ENCODE data around the gene TSEN54.

TSEN54 gene

DNA sequence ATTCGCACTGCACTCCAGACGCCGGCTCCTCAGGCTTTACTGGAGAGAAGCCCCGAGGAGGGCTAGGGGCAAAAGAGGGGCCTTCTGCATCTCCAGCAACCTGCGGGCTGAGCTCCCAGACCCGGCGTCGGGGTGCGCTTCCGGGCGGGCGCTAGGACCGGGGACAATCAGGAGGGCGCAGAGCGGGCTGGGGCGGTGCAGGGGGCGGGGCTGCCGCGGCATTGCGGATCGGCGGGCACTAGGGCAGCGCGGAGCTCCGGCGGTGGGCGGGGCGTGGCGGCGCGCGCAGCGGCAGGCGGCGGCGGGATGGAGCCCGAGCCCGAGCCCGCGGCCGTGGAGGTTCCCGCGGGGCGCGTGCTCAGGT is at the start of gene TSEN54:
TSS of gene TSEN54 (plus strand) at position 274 of the 364 bp plus-strand sequence. CDS start at position 307, 33 bp downstream.
- Histone ChIP-seq H3K36me3 (ENCODE audit: low read length) (no peaks in the 10 kb centered on the region), H3K27ac (ENCODE audit: low read depth, low read length) (peak within 1 kb of the TSS; percentile 32)

DNA sequence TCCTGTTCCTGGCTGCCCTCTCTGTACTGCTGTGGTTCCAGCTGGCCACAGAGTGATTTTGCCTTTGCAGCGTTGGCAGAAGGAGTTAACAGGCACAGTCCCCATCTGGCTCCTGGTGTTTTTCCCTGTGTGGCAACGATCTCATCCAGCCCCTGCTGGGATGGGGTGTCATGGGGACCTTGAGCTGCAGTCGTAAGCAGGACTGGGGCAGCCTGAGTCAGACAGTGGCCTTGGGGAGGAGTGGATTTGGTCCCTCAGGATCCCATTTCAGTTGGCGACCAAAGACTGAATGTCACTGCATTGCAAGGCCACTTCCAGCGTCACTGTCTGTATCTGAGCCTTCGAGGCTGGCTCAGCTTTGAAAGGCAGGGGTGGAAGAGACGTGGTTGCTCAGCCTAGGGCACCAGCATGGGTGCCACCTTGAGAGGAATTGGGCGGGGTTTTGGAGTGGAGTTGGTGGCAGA is 48.0 kb upstream of the TSEN54 start:
- H3K27me3 ChIP-seq (ENCODE audit: low read length), result no peaks in the 10 kb centered on the region
- H3K9me3 ChIP-seq (ENCODE audit: insufficient read depth, low read length), result no peaks in the 10 kb centered on the region
- H3K4me3 ChIP-seq (ENCODE audit: insufficient read depth, low read length, poor library complexity, severe bottlenecking), result no peak overlapping the region
- no peak overlapping the region for H2AFZ ChIP-seq (ENCODE audit: low read depth, low read length, severe bottlenecking)
- H3K27ac ChIP-seq (ENCODE audit: low read depth, low read length), result no peak overlapping the region
- H3K4me2 ChIP-seq (ENCODE audit: low read depth, low read length, poor library complexity, severe bottlenecking), result no peak overlapping the region
- no peaks in the 10 kb centered on the region for H3K9me2 ChIP-seq (replicated peaks; ENCODE audit: insufficient read depth, low read length)
- no peaks in the 10 kb centered on the region for H3K36me3 ChIP-seq (ENCODE audit: low read length)
- no peaks in the 10 kb centered on the region for H3F3A ChIP-seq (ENCODE audit: insufficient read depth)
- H3K9ac ChIP-seq (ENCODE audit: low read length), result no peak overlapping the region
- no peaks in the 10 kb centered on the region for H3K79me2 ChIP-seq (ENCODE audit: insufficient read depth, low read length)
- TF ChIP-seq EZH2phosphoT487 (conservative IDR thresholded peaks at IDR 0.05; ENCODE audit: low read length), result no peak
- TF ChIP-seq CTCF (IDR thresholded peaks at IDR 0.05; ENCODE audit: insufficient read depth, low read length, poor library complexity, severe bottlenecking), result no peak
- H4K20me1 ChIP-seq (ENCODE audit: low read depth, low read length), result no peaks in the 10 kb centered on the region

More for the DNA sequence above, at the start of gene TSEN54:
- no peaks in the 10 kb centered on the region for H3K9me2 ChIP-seq (replicated peaks; ENCODE audit: insufficient read depth, low read length)
- H3K9ac ChIP-seq (ENCODE audit: low read length), result peak within 1 kb of the TSS; percentile 91
- no peaks in the 10 kb centered on the region for H3K9me3 ChIP-seq (ENCODE audit: insufficient read depth, low read length)
- peak within 1 kb of the TSS; percentile 91 for H3K4me2 ChIP-seq (ENCODE audit: low read depth, low read length, poor library complexity, severe bottlenecking)
- H3F3A ChIP-seq (ENCODE audit: insufficient read depth), result 0 out of 2 replicates have a peak, but pooled peaks cover 8% of the 10 kb centered on the region
- H3K27me3 ChIP-seq (ENCODE audit: low read length), result no peaks in the 10 kb centered on the region
- no peaks in the 10 kb centered on the region; the same call in 1 of the 2 replicates for H3K79me2 ChIP-seq (ENCODE audit: insufficient read depth, low read length)
- H3K4me3 ChIP-seq (ENCODE audit: insufficient read depth, low read length, poor library complexity, severe bottlenecking), result peak within 1 kb of the TSS; percentile 97
- TF ChIP-seq CTCF (IDR thresholded peaks at IDR 0.05; ENCODE audit: insufficient read depth, low read length, poor library complexity, severe bottlenecking), result no peak
- TF ChIP-seq EZH2phosphoT487 (conservative IDR thresholded peaks at IDR 0.05; ENCODE audit: low read length), result no peak
- peak within 1 kb of the TSS; percentile 99 for H2AFZ ChIP-seq (ENCODE audit: low read depth, low read length, severe bottlenecking)
- no peaks in the 10 kb centered on the region for H4K20me1 ChIP-seq (ENCODE audit: low read depth, low read length)

GRCh38 chr17:75468779-75469373 is 47.5 kb upstream of the TSEN54 start:
- Histone ChIP-seq H3K27me3 (ENCODE audit: low read length) (no peaks in the 10 kb centered on the region), H2AFZ (ENCODE audit: low read depth, low read length, severe bottlenecking) (no peak overlapping the region), H3K9ac (ENCODE audit: low read length) (no peak overlapping the region), H3K9me3 (ENCODE audit: insufficient read depth, low read length) (no peaks in the 10 kb centered on the region), H3K4me3 (ENCODE audit: insufficient read depth, low read length, poor library complexity, severe bottlenecking) (no peak overlapping the region), H3K9me2 (replicated peaks; ENCODE audit: insufficient read depth, low read length) (no peaks in the 10 kb centered on the region), H3F3A (ENCODE audit: insufficient read depth) (no peaks in the 10 kb centered on the region), H3K79me2 (ENCODE audit: insufficient read depth, low read length) (no peaks in the 10 kb centered on the region), H3K36me3 (ENCODE audit: low read length) (no peaks in the 10 kb centered on the region), H3K27ac (ENCODE audit: low read depth, low read length) (no peak overlapping the region), H3K4me2 (ENCODE audit: low read depth, low read length, poor library complexity, severe bottlenecking) (no peak overlapping the region), H4K20me1 (ENCODE audit: low read depth, low read length) (no peaks in the 10 kb centered on the region)
- no peak for TF ChIP-seq CTCF (IDR thresholded peaks at IDR 0.05; ENCODE audit: insufficient read depth, low read length, poor library complexity, severe bottlenecking)
- no peak for TF ChIP-seq EZH2phosphoT487 (conservative IDR thresholded peaks at IDR 0.05; ENCODE audit: low read length)
